Measurements from ENCODE around the gene AK5.

GRCh38 chr1:77509898-77510297, 228.1 kb downstream of the AK5 start:
- TF ChIP-seq CTCF (IDR thresholded peaks at IDR 0.05; ENCODE audit: low read depth, low read length) (no peak), EZH2phosphoT487 (IDR thresholded peaks at IDR 0.05; ENCODE audit: low read depth) (no peak)

Measured in OCI-LY3 (cell line).